HG02938 (cell line): ENCODE results near the gene CDH18.

ENCODE experiments used
- ATAC-seq: cut with Tn5 transposase; IDR thresholded peaks from one replicate; pipeline ENCODE4 v1.9.1; 2021; ENCODE audit warnings: mild to moderate bottlenecking, moderate library complexity; ENCODE audit not compliant: unreplicated experiment

The CDH18 gene

DNA sequence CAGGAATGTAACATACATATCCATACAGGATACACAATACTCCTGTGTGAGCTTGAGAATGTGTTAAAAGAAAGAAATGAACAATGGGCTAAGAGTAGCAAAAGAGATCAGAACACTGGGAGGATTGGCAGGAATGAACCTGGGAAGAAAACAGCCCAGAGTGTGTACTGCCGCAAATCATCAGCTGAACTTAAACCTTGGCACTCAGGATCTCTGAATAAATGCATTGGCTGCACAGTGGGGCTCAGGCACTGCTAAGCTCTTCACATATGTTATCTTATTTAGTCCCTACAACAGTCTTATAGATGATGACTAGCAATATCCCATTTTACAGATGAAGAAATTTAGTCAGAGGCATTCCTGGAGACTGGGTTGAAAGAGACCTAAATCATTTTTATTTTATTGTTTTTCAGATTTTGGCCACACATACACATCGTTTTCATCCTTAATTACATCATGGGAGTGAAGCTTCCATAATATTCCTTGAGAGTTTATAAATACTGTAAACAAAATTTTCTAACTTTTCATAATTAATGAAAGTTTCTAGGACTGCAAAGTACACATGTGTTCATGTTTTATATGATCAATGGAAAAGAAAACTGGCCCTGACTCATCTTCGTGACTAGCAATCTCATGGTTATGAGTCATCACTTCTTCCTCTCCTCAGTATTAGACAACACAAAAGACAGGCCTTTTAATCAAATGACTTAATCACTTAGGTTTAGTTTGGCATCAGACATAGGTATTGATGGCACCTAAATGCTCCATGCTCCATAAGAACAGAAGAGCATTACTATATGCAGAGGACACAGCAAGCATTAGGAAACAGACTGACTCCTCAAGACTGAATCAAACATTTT is 59.2 kb downstream of the CDH18 start:
- no peak for ATAC-seq

DNA sequence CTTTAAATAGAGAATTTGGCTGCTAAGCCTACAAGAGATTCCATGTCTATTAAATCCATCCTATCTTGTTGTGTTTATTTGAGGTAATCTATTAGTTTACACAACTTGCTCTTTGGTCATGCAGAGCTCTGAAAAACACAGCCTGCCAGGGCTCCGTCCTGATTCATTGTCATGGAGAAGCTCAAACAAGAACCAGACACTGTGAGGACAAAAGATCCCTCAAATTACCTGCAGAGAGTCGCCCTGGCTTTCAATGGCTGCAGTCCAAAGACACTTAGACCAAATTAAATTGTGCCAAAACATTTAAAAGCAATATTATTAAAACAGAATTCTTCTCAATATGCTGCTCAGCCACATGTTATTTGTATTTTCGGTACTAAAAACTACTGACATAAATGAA is 60.1 kb downstream of the CDH18 start:
- no peak for ATAC-seq

- no peak for ATAC-seq
Observed at GRCh38 chr5:19927170-19927569, 60.8 kb downstream of the CDH18 start.

- no peak for ATAC-seq
Observed at GRCh38 chr5:19923742-19924141, 64.3 kb downstream of the CDH18 start.

GRCh38 chr5:19920761-19921160 is 67.2 kb downstream of the CDH18 start:
- no peak for ATAC-seq

GRCh38 chr5:19918780-19919179 is 69.2 kb downstream of the CDH18 start:
- ATAC-seq, result no peak

GRCh38 chr5:19917588-19918122 is 70.3 kb downstream of the CDH18 start:
- ATAC-seq, result no peak

GRCh38 chr5:19910136-19910535 is 77.9 kb downstream of the CDH18 start:
- no peak for ATAC-seq

DNA sequence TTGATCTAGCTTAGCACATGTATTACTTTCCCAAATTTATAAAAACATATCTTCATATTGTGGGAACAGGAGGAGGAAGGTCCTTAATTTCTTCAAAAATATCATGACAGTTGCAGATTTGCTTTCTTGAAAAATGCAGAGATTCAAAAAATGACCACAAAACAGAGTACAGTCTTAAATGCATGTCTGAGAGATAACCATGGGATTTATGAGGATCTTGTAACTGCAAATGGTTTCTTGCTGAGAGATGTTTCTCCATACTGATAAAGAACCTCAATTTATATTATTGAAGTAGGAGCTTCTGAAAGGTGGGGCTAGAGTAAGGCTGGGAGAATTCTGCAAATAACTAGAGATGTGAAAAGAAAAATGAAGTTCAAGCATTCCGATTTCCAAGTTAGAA is 83.2 kb downstream of the CDH18 start:
- ATAC-seq, result no peak

GRCh38 chr5:19903611-19904010 is 84.4 kb downstream of the CDH18 start:
- no peak for ATAC-seq

GRCh38 chr5:19902316-19902934 is 85.6 kb downstream of the CDH18 start:
- ATAC-seq, result no peak

GRCh38 chr5:19900269-19900668 is 87.7 kb downstream of the CDH18 start:
- no peak for ATAC-seq

- no peak for ATAC-seq
Observed at GRCh38 chr5:19891658-19892057, 96.3 kb downstream of the CDH18 start.

DNA sequence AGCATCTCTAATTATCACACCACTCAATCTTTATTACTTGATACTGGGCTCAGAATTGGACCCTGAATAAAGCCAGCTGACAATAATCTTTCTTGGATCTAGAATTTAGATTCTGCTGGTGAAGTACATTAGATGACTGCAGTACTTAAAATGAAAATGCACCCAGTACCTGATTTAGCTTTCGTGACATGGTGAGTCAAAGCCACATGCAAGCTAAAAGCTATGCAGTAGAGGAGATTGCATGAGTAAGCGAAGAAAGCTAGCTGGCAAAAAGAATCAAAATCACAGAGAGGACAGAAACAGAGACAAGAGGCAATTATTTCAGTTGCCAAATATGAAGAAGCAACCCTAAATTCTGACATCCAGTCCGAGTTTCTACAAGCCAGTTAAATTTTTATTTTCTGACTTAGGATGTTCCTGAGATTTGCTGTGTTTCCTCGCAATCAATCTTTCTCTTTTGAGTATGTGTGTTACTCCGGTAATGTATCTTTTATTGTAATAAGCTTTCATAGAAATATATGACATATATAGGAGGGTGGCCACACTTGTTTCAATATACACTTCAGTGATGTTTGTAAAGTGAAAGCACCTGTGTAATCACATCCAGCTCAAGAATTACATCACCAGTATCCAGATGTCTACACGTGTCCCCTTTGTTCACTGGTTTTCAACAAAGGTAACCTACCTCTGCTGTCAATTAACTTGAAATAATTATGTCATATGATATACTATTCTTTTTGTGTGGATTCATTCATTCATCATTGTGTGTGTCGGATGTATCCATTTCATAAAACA is 101.7 kb downstream of the CDH18 start:
- no peak for ATAC-seq

- ATAC-seq, result no peak
Observed at GRCh38 chr5:19885040-19885824, 102.8 kb downstream of the CDH18 start.

DNA sequence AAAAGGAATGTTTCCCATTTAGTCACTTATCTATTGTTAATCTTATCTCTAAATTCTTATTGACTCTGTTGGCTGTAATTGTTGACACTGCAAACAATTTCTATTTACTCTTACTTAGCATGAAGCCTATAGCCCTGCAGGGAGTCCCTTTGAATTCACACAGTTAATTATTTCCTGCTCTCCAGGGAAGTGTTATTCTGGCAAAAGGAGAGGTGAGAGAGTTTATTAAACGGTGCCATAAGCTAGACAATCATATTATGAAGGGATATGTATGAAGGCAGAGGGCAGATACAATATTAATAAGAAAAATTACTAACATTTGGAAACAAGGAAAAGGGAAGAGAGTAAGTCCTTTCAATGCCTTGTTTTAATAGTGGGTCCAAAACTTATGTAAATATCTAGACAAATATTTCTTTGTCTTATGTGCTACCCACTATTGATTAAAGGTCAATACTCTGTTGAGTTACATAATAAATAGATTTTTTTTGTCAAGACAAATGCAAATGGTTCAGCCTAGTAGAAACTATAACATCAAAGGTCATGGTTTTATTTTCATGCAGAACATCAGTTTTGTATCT is 107.1 kb downstream of the CDH18 start:
- ATAC-seq, result no peak

DNA sequence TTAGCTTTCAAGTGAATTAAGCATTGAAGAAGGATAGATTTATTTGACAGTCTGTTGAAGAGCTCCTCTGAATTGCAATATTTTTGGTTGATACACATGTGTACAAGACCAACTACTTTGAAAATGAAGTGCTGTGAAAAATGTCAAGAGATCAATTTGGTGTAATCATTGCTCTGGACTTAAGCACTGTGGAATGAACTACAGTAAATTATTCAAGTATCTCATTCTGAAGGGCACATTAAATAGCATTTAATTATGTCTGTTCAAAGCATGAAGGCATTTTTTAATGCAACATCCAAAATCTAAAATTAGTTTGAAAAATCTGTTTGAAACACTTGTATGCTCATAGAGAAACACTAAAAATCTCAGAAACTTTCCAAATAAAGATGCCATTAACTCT is 107.5 kb downstream of the CDH18 start:
- no peak for ATAC-seq

DNA sequence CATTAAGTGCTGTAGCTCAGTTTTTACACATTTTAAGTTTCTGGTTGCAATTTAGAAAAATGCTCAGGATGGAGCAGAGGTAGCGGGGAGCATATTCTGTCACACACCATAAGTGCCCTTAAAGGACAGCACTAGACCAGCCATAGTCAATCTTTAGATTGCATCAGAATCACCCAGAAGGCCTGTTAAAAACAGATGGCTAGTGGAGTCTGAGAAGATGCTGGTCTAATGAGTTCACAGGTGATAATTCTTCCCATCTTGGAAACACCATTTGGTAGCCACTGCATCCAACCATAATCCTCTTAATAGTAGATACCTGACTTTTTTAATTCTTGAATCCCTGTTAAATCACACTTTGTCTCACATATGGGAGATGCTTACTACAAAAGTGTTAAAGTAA is 113.2 kb downstream of the CDH18 start:
- ATAC-seq, result no peak

DNA sequence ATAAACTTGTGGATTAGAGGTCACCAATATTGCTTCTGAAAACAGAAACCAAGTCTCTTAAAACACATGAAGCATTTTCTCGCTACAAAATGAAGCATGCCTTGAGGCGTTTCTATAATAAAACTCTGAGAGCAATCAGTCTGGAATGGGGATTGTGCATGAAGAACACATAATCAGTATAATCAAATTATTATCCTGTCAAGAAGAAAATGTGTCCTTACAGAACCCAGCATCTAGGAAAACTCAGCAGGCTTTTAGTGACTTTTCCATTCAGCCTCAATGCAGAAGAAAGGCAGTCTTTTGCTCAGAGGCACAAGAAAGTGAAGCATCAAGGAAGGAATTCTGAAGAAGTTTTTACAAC is 121.9 kb downstream of the CDH18 start:
- ATAC-seq, result no peak

- ATAC-seq, result no peak
Observed at GRCh38 chr5:19865336-19866089, 122.5 kb downstream of the CDH18 start.
